GM18867 (cell line): ENCODE results near the gene CAMKMT.
A peak's percentile ranks its signal among the peaks of the same experiment; 100 is the strongest.

Experiments
- ATAC-seq: cut with Tn5 transposase; IDR thresholded peaks from one replicate; pipeline ENCODE4 v1.9.1; 2021; ENCODE audit warnings: mild to moderate bottlenecking, moderate library complexity; ENCODE audit not compliant: unreplicated experiment

CAMKMT gene

GRCh38 chr2:44766777-44767176, 405.0 kb downstream of the CAMKMT start:
- ATAC-seq, result no peak

GRCh38 chr2:44767691-44768090, 405.9 kb downstream of the CAMKMT start:
- no peak for ATAC-seq

GRCh38 chr2:44768438-44769236, 406.9 kb downstream of the CAMKMT start:
- ATAC-seq, result no peak

GRCh38 chr2:44769349-44770011, 407.7 kb downstream of the CAMKMT start:
- ATAC-seq, result no peak

GRCh38 chr2:44770221-44771195, 408.8 kb downstream of the CAMKMT start:
- ATAC-seq, result no peak

GRCh38 chr2:44771522-44771921, 409.8 kb downstream of the CAMKMT start:
- no peak for ATAC-seq

GRCh38 chr2:44772131-44772530, 410.4 kb downstream of the CAMKMT start:
- ATAC-seq, result no peak

GRCh38 chr2:44772669-44773378, 411.1 kb downstream of the CAMKMT start:
- ATAC-seq, result no peak

- ATAC-seq, result no peak
Measured at GRCh38 chr2:44774826-44775492, 413.2 kb downstream of the CAMKMT start.

- ATAC-seq, result no peak
Measured at GRCh38 chr2:44777036-44777435, 415.3 kb downstream of the CAMKMT start.

GRCh38 chr2:44777537-44777936, 415.8 kb downstream of the CAMKMT start:
- no peak for ATAC-seq

- peak; percentile 44 for ATAC-seq
Measured at GRCh38 chr2:44778221-44778654, 416.5 kb downstream of the CAMKMT start.

- ATAC-seq, result peak; percentile 96
Measured at GRCh38 chr2:44778671-44779476, 417.1 kb downstream of the CAMKMT start.

- ATAC-seq, result no peak
Measured at GRCh38 chr2:44779793-44780192, 418.0 kb downstream of the CAMKMT start.

GRCh38 chr2:44780406-44780805, 418.7 kb downstream of the CAMKMT start:
- ATAC-seq, result no peak

GRCh38 chr2:44785433-44785832, 423.7 kb downstream of the CAMKMT start:
- ATAC-seq, result no peak

- ATAC-seq, result no peak
Measured at GRCh38 chr2:44786045-44786816, 424.5 kb downstream of the CAMKMT start.

GRCh38 chr2:44786817-44787214, 425.1 kb downstream of the CAMKMT start:
- ATAC-seq, result no peak
